ENCODE measurements around the gene ADM. TPM values are rescaled to one million over a fixed set of nuclear protein-coding genes. Genes with fewer than 3 reads are reported as not detected.

ADM gene
- total RNA-seq, 2 donors from 2014 or later, result 52.7 to 85.4 TPM

DNA sequence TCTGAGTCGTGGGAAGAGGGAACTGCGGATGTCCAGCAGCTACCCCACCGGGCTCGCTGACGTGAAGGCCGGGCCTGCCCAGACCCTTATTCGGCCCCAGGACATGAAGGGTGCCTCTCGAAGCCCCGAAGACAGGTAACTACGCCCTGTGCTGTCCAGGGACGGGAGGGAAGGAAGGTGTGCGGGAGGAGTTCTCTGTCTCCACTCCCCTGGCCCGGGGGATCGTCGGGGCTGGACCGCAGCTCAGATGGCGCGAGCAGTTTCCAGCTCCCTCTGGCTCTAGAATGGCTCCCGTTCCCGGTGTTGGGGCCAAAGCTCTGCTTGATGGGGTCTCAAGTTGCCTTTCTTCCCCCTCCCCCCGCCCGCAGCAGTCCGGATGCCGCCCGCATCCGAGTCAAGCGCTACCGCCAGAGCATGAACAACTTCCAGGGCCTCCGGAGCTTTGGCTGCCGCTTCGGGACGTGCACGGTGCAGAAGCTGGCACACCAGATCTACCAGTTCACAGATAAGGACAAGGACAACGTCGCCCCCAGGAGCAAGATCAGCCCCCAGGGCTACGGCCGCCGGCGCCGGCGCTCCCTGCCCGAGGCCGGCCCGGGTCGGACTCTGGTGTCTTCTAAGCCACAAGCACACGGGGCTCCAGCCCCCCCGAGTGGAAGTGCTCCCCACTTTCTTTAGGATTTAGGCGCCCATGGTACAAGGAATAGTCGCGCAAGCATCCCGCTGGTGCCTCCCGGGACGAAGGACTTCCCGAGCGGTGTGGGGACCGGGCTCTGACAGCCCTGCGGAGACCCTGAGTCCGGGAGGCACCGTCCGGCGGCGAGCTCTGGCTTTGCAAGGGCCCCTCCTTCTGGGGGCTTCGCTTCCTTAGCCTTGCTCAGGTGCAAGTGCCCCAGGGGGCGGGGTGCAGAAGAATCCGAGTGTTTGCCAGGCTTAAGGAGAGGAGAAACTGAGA is 1.4 kb downstream of the ADM start:
- peaks cover 78% of the 10 kb centered on the region for H3K4me1 ChIP-seq
- TF ChIP-seq CTCF (IDR thresholded peaks at IDR 0.05) (no peak), POLR2A (IDR thresholded peaks at IDR 0.05) (no peak)
- ATAC-seq, result no peak
- peak in 3 of 4 donors; percentile 23 to 40 (median 34) for DNase-seq
- peaks cover 0 to 6% of the 10 kb centered on the region in 2 donors for H3K27me3 ChIP-seq
- H3K36me3 ChIP-seq (replicated peaks in 1 of 2; ENCODE audit: insufficient read depth in 1 of 2, low read depth in 2 of 2), result no peaks in the 10 kb centered on the region
- intact Hi-C loops (cut with DNase I), result loop anchor here (5.0 kb wide), 1 partner anchor 99 kb away; no protein-coding TSS in a partner anchor
- H3K27ac ChIP-seq, result peak overlapping the region in 3 of 4 donors; percentile 82 to 92 (median 87)
- WGBS, 2 donors, result 8 to 25% methylated on average over 44 to 52 of the region's 65 CpGs
- peak overlapping the region; percentile 21 to 37 for H3K4me3 ChIP-seq
- no peaks in the 10 kb centered on the region for H3K9me3 ChIP-seq

GRCh38 chr11:10307022-10307399 is 2.1 kb downstream of the ADM start:
- peak overlapping the region; percentile 18 to 92 (median 67) for H3K27ac ChIP-seq
- H3K4me1 ChIP-seq, result peaks cover 76% of the 10 kb centered on the region
- no peaks in the 10 kb centered on the region for H3K9me3 ChIP-seq
- DNase-seq (no peak), ATAC-seq (no peak)
- peak overlapping the region in 1 of 2 donors; percentile 21 for H3K4me3 ChIP-seq
- intact Hi-C loops (cut with DNase I), result loop anchor here (5.0 kb wide), 1 partner anchor 100 kb away; no protein-coding TSS in a partner anchor
- H3K27me3 ChIP-seq, result peaks cover 0 to 6% of the 10 kb centered on the region in 2 donors
- TF ChIP-seq CTCF (IDR thresholded peaks at IDR 0.05) (no peak), POLR2A (IDR thresholded peaks at IDR 0.05) (no peak)
- no peaks in the 10 kb centered on the region for H3K36me3 ChIP-seq (replicated peaks in 1 of 2; ENCODE audit: insufficient read depth in 1 of 2, low read depth in 2 of 2)
- WGBS, 2 donors, result 6 to 13% methylated on average over 9 of the region's 9 CpGs

GRCh38 chr11:10307400-10308200 is 2.7 kb downstream of the ADM start:
- DNase-seq, result peak; percentile 81 to 83 (median 83)
- Histone ChIP-seq H3K9me3 (no peaks in the 10 kb centered on the region), H3K4me3 (no peak overlapping the region), H3K4me1 (peaks cover 71% of the 10 kb centered on the region), H3K27ac (peak overlapping the region; percentile 18 to 92 (median 67)), H3K36me3 (replicated peaks in 1 of 2; ENCODE audit: insufficient read depth in 1 of 2, low read depth in 2 of 2) (no peaks in the 10 kb centered on the region), H3K27me3 (peaks cover 0 to 6% of the 10 kb centered on the region in 2 donors)
- 1 to 2% methylated on average over 35 to 62 of the region's 62 CpGs for WGBS, 2 donors
- TF ChIP-seq CTCF (IDR thresholded peaks at IDR 0.05), result peak; percentile 92 to 100 (median 98)
- no peak for TF ChIP-seq POLR2A (IDR thresholded peaks at IDR 0.05)
- peak; percentile 68 for ATAC-seq
- intact Hi-C loops (cut with DNase I), result loop anchor here (5.0 kb wide), 1 partner anchor 100 kb away; no protein-coding TSS in a partner anchor

- DNase-seq, result no peak
- Histone ChIP-seq H3K4me1 (peaks cover 70% of the 10 kb centered on the region), H3K36me3 (replicated peaks in 1 of 2; ENCODE audit: insufficient read depth in 1 of 2, low read depth in 2 of 2) (no peaks in the 10 kb centered on the region), H3K4me3 (no peak overlapping the region), H3K27ac (peak overlapping the region in 3 of 4 donors; percentile 47 to 92 (median 87)), H3K9me3 (no peaks in the 10 kb centered on the region), H3K27me3 (peaks cover 0 to 6% of the 10 kb centered on the region in 2 donors)
- 19% methylated on average over 16 of the region's 16 CpGs for whole genome bisulfite sequencing, 2 donors
- intact Hi-C loops (cut with DNase I), result loop anchor here (5.0 kb wide), 1 partner anchor 101 kb away; no protein-coding TSS in a partner anchor
- no peak for ATAC-seq
- TF ChIP-seq POLR2A (IDR thresholded peaks at IDR 0.05) (peak in 2 of 3 donors; percentile 53 to 56), CTCF (IDR thresholded peaks at IDR 0.05) (peak in 1 of 7 experiments; percentile 18)
These were observed 3.5 kb downstream of the ADM start for GRCh38 chr11:10308201-10308954.

Data from body of pancreas (tissue), 4 donors.